Fibroblast of villous mesenchyme (primary cell): ENCODE data around the gene ZBTB48. TPM values are rescaled to one million over a fixed set of nuclear protein-coding genes. Genes with fewer than 3 reads are reported as not detected.

ENCODE experiments used
- DNase-seq: peaks from one replicate; pipeline ENCODE4 v3.0.0-alpha.2; 2010; ENCODE audit warnings: low read depth
- H3K4me3 ChIP-seq: 2 replicates; pipeline ENCODE4 v1.5.1; 2011; ENCODE audit warnings: low read depth, mild to moderate bottlenecking, low read length
- CTCF ChIP-seq: IDR thresholded peaks from 2 replicates; pipeline ENCODE4 v1.5.1; 2012; ENCODE audit warnings: low read depth, mild to moderate bottlenecking, low read length; ENCODE audit not compliant: insufficient read depth
- total RNA-seq: library from RNA; depleted of rRNA; stranded (reverse); fragments of >200 nt; gene quantifications from 2 replicates; pipeline ENCODE4 v1.2.3, GENCODE V29; 2012

ZBTB48 gene
- total RNA-seq, 1 donor, result 10.8 TPM

- TF ChIP-seq CTCF, result no peak
- peak; percentile 67 for DNase-seq
- peak overlapping the region; percentile 93 for H3K4me3 ChIP-seq
Measured at GRCh38 chr1:6601923-6602668, 22.3 kb downstream of the ZBTB48 start.

GRCh38 chr1:6602669-6603237 lies 23.0 kb downstream of the ZBTB48 start, which contains the start of gene KLHL21:
Gene KLHL21 (minus strand): TSS chr1:6602869. CDS start chr1:6602817, 52 bp downstream.
- H3K4me3 ChIP-seq, result peak within 1 kb of the TSS; percentile 93
- TF ChIP-seq CTCF, result no peak
- peak; percentile 90 for DNase-seq

- peak overlapping the region; percentile 57 for H3K4me3 ChIP-seq
- DNase-seq, result peak; percentile 86
- no peak for TF ChIP-seq CTCF
Measured at GRCh38 chr1:6603238-6603914, 23.6 kb downstream of the ZBTB48 start.

- H3K4me3 ChIP-seq, result peak overlapping the region; percentile 57
- TF ChIP-seq CTCF, result no peak
- DNase-seq, result peak; percentile 81
Measured at GRCh38 chr1:6603915-6604558, 24.2 kb downstream of the ZBTB48 start.

- peak; percentile 55 for DNase-seq
- TF ChIP-seq CTCF, result no peak
Measured at GRCh38 chr1:6612641-6613360, 33.0 kb downstream of the ZBTB48 start.

GRCh38 chr1:6613361-6614018 lies 33.7 kb downstream of the ZBTB48 start, which contains the start of gene PHF13:
Gene PHF13 (plus strand): TSS chr1:6613731. CDS start chr1:6614067, 336 bp downstream.
- TF ChIP-seq CTCF, result no peak

More at GRCh38 chr1:6612641-6613360, 33.0 kb downstream of the ZBTB48 start:
- H3K4me3 ChIP-seq, result peak overlapping the region; percentile 87

More at GRCh38 chr1:6613361-6614018, 33.7 kb downstream of the ZBTB48 start, which contains the start of gene PHF13:
- peak; percentile 99 for DNase-seq
- peak within 1 kb of the TSS; percentile 87 for H3K4me3 ChIP-seq
